Ishikawa (cell line): ENCODE results near the gene PLCL2.

ENCODE experiments used
- CEBPB ChIP-seq: IDR thresholded peaks from 2 replicates; pipeline ENCODE4 v1.6.1; 2012
- CREB1 ChIP-seq: IDR thresholded peaks from 2 replicates; pipeline ENCODE4 v1.6.1; 2012; ENCODE audit warnings: low read depth
- EGR1 ChIP-seq: IDR thresholded peaks from 2 replicates; pipeline ENCODE4 v1.6.1; 2012
- EP300 ChIP-seq: IDR thresholded peaks from 2 replicates; pipeline ENCODE4 v1.6.1; 2012; ENCODE audit warnings: borderline replicate concordance
- FOXM1 ChIP-seq: IDR thresholded peaks from 2 replicates; pipeline ENCODE4 v1.6.1; 2012; ENCODE audit warnings: low read depth, borderline replicate concordance
- MAX ChIP-seq: IDR thresholded peaks from 2 replicates; pipeline ENCODE4 v1.6.1; 2012
- NFIC ChIP-seq: IDR thresholded peaks from 2 replicates; pipeline ENCODE4 v1.6.1; 2012
- RAD21 ChIP-seq: IDR thresholded peaks from 2 replicates; pipeline ENCODE4 v1.6.1; 2012; ENCODE audit warnings: low read depth
- REST ChIP-seq: IDR thresholded peaks from 2 replicates; pipeline ENCODE4 v1.6.1; 2012; ENCODE audit warnings: low read depth, mild to moderate bottlenecking
- TAF1 ChIP-seq: IDR thresholded peaks from 2 replicates; pipeline ENCODE4 v1.6.1; 2012; ENCODE audit warnings: low read depth, mild to moderate bottlenecking
- TCF12 ChIP-seq: IDR thresholded peaks from 2 replicates; pipeline ENCODE4 v1.6.1; 2012; ENCODE audit warnings: low read depth
- TEAD4 ChIP-seq: IDR thresholded peaks from 2 replicates; pipeline ENCODE4 v1.6.1; 2012
- USF1 ChIP-seq: IDR thresholded peaks from 2 replicates; pipeline ENCODE4 v1.6.1; 2012
- YY1 ChIP-seq: IDR thresholded peaks from 2 replicates; pipeline ENCODE4 v1.6.1; 2012; ENCODE audit warnings: low read depth
- ZBTB7A ChIP-seq: IDR thresholded peaks from 2 replicates; pipeline ENCODE4 v1.6.1; 2012; ENCODE audit warnings: low read depth

Gene PLCL2

GRCh38 chr3:16943857-16944256 is 59.1 kb downstream of the PLCL2 start:
- no peak for TF ChIP-seq REST
- no peak for TF ChIP-seq EP300
- no peak for TF ChIP-seq CEBPB
- no peak for TF ChIP-seq ZBTB7A
- no peak for TF ChIP-seq CREB1
- no peak for TF ChIP-seq TEAD4
- TF ChIP-seq RAD21: no peak
- TF ChIP-seq FOXM1: no peak
- no peak for TF ChIP-seq MAX
- TF ChIP-seq USF1: no peak
- TF ChIP-seq TAF1: no peak
- no peak for TF ChIP-seq NFIC
- TF ChIP-seq YY1: no peak
- TF ChIP-seq EGR1: no peak
- TF ChIP-seq TCF12: no peak

- TF ChIP-seq CREB1 (no peak), USF1 (no peak), ZBTB7A (no peak), EGR1 (no peak), TCF12 (no peak), CEBPB (no peak), TEAD4 (no peak), REST (no peak), EP300 (no peak), FOXM1 (no peak), MAX (no peak), YY1 (no peak), TAF1 (no peak), NFIC (no peak), RAD21 (no peak)
These were observed 59.6 kb downstream of the PLCL2 start for GRCh38 chr3:16944356-16944755.

GRCh38 chr3:16945330-16945729 is 60.6 kb downstream of the PLCL2 start:
- no peak for TF ChIP-seq YY1
- TF ChIP-seq REST: no peak
- TF ChIP-seq CREB1: no peak
- TF ChIP-seq USF1: no peak
- no peak for TF ChIP-seq EGR1
- TF ChIP-seq EP300: no peak
- no peak for TF ChIP-seq TCF12
- no peak for TF ChIP-seq ZBTB7A
- TF ChIP-seq MAX: no peak
- no peak for TF ChIP-seq RAD21
- no peak for TF ChIP-seq NFIC
- TF ChIP-seq FOXM1: no peak
- TF ChIP-seq TAF1: no peak

GRCh38 chr3:16950282-16950681 is 65.5 kb downstream of the PLCL2 start:
- TF ChIP-seq USF1 (no peak), ZBTB7A (no peak), FOXM1 (no peak), CEBPB (no peak), TCF12 (no peak), RAD21 (no peak), REST (no peak), MAX (no peak), EGR1 (no peak)
